BJ (cell line): ENCODE results near the gene CCL4. TPM values are rescaled to one million over a fixed set of nuclear protein-coding genes. Genes with fewer than 3 reads are reported as not detected.
"Not testable (repeated sequence)": the region's sequence is repeated elsewhere in the genome, so short reads cannot be mapped to it uniquely, and the experiment has no call there.

Experiments
- CTCF ChIA-PET: fragments of 350-600 bp; formaldehyde crosslinking; extraction: SDS; loops from one replicate; lab custom pipeline; 2021; ENCODE audit warnings: antibody characterized with exemption, inconsistent platforms; lab: Yijun Ruan, JAX
- POLR2A ChIA-PET: fragments of 300-600 bp; sonication (Branson Sonifier 250); formaldehyde crosslinking; extraction: SDS; loops from one replicate; lab custom pipeline; 2021; ENCODE audit warnings: antibody characterized with exemption; lab: Charles Lee
- DNase-seq: peaks from one replicate; pipeline ENCODE4 v3.0.0-alpha.2; 2011; ENCODE audit warnings: low read depth
- H3K27me3 ChIP-seq: 2 replicates; pipeline ENCODE4 v1.6.0; 2011; ENCODE audit warnings: low read length; ENCODE audit not compliant: control insufficient read depth, insufficient read depth
- H3K36me3 ChIP-seq: 2 replicates; pipeline ENCODE4 v1.5.1; 2011; ENCODE audit warnings: low read length; ENCODE audit not compliant: control insufficient read depth, insufficient read depth
- H3K4me3 ChIP-seq: 2 replicates; pipeline ENCODE4 v1.5.1; 2011; ENCODE audit warnings: low read depth, mild to moderate bottlenecking, control low read depth, low read length
- polyA minus RNA-seq: library from RNA; depleted of rRNA, polyadenylated mRNA; stranded (reverse); fragments of >200 nt; gene quantifications from 2 replicates; pipeline ENCODE4 v1.2.3, GENCODE V29; 2011; rRNA and poly(A)+ RNA removed
- polyA plus RNA-seq: library from polyadenylated mRNA; depleted of rRNA; stranded (reverse); fragments of >200 nt; gene quantifications from 2 replicates; pipeline ENCODE4 v1.2.3, GENCODE V29; 2011; rRNA removed
- TF ChIP-seq, protein P1 (sequence below): IDR thresholded peaks from 2 replicates; pipeline ENCODE4 v1.5.1; 2011; ENCODE audit warnings: low read depth, mild to moderate bottlenecking, control low read depth, inconsistent platforms, low read length, moderate library complexity; ENCODE audit not compliant: insufficient read depth

CCL4 gene
- polyA plus RNA-seq (not detected in 2 replicates), polyA minus RNA-seq (not detected in 2 replicates)

DNA sequence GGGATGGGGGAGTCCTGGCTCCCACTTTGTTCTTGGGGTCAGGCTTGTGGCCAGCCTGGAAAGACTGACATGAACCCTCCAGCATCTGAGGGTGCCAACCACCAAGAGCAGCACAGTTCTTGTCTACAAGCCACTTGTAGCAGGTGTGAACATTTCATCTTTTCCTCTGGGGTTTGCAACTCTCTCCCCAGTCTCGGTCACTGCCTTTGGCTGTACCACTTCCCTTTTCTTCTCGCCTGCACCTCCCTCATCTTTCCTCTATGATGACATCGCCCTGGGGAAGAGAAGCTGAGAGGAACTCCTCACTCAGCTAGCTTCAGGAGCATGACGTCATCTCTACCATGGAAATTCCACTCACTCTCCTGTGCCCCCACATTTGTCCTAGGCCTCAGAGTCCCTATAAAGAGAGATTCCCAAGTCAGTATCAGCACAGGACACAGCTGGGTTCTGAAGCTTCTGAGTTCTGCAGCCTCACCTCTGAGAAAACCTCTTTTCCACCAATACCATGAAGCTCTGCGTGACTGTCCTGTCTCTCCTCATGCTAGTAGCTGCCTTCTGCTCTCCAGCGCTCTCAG lies at the start of gene CCL4:
Gene CCL4, plus strand, starts transcription at position 427 of the 575 bp plus-strand sequence. Its CDS starts 79 bp downstream, at position 506.
- POLR2A ChIA-PET, H3K4me3 ChIP-seq, H3K36me3 ChIP-seq, H3K27me3 ChIP-seq, DNase-seq: not testable (repeated sequence)
- CTCF ChIA-PET, result interaction anchor here (0.8 kb wide), 1 partner anchor 17 kb away, joined by 4 read pairs; no protein-coding TSS in a partner anchor

DNA sequence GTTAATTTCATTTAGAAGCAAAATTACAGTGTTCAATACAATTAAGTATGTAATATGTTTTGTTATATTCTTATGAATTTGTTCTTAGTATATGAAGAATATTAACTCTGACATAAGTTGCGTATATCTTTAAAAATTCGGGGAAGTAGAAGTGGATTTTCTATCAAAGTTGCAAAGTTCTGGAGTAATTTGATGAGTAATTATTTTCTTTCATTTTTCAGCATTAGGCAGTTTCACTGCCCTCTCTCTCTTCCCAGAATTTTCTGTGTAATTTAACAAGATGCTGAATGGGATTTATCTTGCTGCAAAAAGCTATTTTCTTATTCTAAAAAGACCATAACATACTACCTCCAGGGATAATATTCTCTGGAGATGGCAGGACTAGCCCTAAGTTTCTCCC lies 48.5 kb upstream of the CCL4 start:
- Histone ChIP-seq H3K4me3 (no peak overlapping the region), H3K36me3 (no peaks in the 10 kb centered on the region), H3K27me3 (no peaks in the 10 kb centered on the region)
- TF ChIP-seq, protein P1, sequence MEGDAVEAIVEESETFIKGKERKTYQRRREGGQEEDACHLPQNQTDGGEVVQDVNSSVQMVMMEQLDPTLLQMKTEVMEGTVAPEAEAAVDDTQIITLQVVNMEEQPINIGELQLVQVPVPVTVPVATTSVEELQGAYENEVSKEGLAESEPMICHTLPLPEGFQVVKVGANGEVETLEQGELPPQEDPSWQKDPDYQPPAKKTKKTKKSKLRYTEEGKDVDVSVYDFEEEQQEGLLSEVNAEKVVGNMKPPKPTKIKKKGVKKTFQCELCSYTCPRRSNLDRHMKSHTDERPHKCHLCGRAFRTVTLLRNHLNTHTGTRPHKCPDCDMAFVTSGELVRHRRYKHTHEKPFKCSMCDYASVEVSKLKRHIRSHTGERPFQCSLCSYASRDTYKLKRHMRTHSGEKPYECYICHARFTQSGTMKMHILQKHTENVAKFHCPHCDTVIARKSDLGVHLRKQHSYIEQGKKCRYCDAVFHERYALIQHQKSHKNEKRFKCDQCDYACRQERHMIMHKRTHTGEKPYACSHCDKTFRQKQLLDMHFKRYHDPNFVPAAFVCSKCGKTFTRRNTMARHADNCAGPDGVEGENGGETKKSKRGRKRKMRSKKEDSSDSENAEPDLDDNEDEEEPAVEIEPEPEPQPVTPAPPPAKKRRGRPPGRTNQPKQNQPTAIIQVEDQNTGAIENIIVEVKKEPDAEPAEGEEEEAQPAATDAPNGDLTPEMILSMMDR, result no peak
- CTCF ChIA-PET, result no interaction called here
- DNase-seq, result no peak
- POLR2A ChIA-PET, result no interaction called here

DNA sequence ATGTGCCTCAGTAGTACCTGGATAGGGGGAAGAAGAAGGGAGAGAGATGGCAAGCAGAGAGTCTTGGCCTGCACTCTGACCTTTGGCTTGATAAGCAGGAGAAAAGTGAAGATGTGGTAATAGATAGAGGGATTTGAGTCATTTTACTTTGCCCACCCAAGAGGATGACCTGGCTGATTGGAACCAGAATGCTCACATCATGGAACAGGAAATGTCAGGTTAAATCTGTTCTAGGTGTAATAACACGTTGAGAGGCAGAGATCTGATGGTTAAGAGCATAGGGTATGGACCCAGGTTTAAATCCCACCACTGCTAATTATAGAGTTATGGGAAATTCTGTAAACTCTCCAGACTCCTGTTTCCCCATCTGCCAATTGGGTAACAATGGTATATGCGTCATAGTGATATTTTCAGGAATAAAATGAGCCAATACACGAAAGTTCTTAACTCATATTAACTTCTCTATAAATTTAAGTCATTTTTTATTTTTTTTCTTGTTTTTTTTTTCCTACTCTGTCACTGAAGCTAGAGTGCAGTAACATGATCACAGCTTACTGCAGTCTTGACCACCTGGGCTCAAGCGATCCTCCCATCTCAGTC lies 47.6 kb upstream of the CCL4 start:
- DNase-seq, result no peak
- ChIA-PET CTCF (interaction anchor here (1.6 kb wide), 1 partner anchor 13 kb away, joined by 4 read pairs; no protein-coding TSS in a partner anchor), POLR2A (no interaction called here)
- TF ChIP-seq, protein P1, result no peak
- H3K27me3 ChIP-seq, result no peaks in the 10 kb centered on the region
- H3K4me3 ChIP-seq, result no peak overlapping the region
- H3K36me3 ChIP-seq, result no peaks in the 10 kb centered on the region

DNA sequence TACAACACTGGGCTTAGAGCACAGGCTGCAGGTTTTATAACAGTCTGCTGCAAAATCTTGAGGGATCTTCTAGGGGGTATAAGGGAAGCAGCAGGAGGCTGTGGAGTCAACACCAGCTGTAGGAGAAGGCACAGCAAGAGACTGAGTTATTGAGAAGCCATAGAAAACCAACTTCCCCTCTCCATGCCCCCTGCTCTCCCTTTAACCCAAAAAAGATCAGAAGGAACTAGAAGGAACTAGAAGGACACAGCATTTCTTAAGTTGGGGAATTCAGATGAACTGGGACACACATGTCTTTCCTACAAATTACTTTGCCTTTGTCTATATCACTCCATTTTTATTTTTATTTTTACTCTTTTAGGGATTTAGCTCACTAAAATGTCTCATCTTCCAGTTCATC lies 45.7 kb upstream of the CCL4 start:
- TF ChIP-seq, protein P1, result no peak
- H3K36me3 ChIP-seq, result no peaks in the 10 kb centered on the region
- no peak overlapping the region for H3K4me3 ChIP-seq
- ChIA-PET POLR2A (no interaction called here), CTCF (no interaction called here)
- no peaks in the 10 kb centered on the region for H3K27me3 ChIP-seq
- no peak for DNase-seq

DNA sequence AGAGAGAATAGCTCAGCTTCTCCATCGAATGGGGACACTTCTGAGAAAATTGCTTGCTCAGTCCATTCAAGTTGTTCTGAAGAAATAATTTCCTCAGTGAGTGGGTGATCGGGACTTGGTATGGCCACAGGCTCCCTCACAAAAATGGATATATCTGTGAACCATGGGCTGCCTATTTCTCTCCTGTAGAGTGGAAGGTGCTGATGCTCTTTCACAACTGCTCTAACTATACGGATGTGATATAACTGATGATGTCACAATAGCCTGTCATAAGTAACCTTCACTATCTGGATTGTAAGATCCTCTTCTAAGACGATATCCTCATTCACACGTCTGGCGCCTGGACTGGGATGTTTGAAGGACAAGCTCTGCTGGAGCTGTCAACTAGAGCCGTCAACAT lies 44.2 kb upstream of the CCL4 start:
- no peaks in the 10 kb centered on the region for H3K36me3 ChIP-seq
- no peak for DNase-seq

More for the DNA sequence above, 44.2 kb upstream of the CCL4 start:
- no peaks in the 10 kb centered on the region for H3K27me3 ChIP-seq
- H3K4me3 ChIP-seq, result no peak overlapping the region
- CTCF ChIA-PET, result interaction anchor here (1.7 kb wide), 1 partner anchor 13 kb away, joined by 3 read pairs; no protein-coding TSS in a partner anchor
- TF ChIP-seq, protein P1, result no peak
- POLR2A ChIA-PET, result no interaction called here
